ENCODE data around the gene OFD1.

DNA sequence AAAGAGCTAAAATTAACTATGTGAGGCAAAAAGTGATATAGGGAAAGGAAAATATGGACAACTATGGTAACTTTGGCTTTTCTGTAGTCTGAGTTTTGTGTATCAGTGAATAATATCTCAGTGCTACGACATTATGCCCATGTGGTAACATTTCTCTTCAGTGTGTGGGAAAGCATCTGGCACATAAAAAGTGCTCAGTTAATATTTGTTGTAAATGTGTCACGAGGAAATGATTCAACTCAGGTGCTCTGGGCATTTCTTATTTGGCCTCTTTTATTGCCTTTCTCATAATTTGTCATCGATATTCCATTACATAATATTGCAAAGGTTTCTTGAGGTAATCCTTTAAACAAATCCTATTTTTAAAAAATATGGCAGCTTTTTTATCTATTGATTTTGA, 17.6 kb downstream of the OFD1 start:
- TF ChIP-seq, protein P1, sequence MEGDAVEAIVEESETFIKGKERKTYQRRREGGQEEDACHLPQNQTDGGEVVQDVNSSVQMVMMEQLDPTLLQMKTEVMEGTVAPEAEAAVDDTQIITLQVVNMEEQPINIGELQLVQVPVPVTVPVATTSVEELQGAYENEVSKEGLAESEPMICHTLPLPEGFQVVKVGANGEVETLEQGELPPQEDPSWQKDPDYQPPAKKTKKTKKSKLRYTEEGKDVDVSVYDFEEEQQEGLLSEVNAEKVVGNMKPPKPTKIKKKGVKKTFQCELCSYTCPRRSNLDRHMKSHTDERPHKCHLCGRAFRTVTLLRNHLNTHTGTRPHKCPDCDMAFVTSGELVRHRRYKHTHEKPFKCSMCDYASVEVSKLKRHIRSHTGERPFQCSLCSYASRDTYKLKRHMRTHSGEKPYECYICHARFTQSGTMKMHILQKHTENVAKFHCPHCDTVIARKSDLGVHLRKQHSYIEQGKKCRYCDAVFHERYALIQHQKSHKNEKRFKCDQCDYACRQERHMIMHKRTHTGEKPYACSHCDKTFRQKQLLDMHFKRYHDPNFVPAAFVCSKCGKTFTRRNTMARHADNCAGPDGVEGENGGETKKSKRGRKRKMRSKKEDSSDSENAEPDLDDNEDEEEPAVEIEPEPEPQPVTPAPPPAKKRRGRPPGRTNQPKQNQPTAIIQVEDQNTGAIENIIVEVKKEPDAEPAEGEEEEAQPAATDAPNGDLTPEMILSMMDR (IDR thresholded peaks at IDR 0.05), result no peak
- no peak for TF ChIP-seq POLR2AphosphoS5 (IDR thresholded peaks at IDR 0.05)

All from prostate gland (tissue), 2 donors.